GM23338 (cell line): ENCODE data around the gene FAM171A1. TPM values are rescaled to one million over a fixed set of nuclear protein-coding genes. Genes with fewer than 3 reads are reported as not detected.
A peak's percentile ranks its signal among the peaks of the same experiment; 100 is the strongest.

Experiments used
- ATAC-seq: fragments of 200-7000 bp; cut with Tn5 transposase; 3 replicates; pipeline ENCODE4 v1.9.1; 2020
- DNase-seq: peaks from one replicate; pipeline ENCODE4 v3.0.0-alpha.2; 2015; ENCODE audit warnings: low spot score
- H2AFZ ChIP-seq: fragments of 200-600 bp; sonication (generic); 2 replicates; pipeline ENCODE4 v1.8.0; 2016; ENCODE audit warnings: antibody characterized with exemption, mild to moderate bottlenecking, moderate library complexity
- H3F3A ChIP-seq: fragments of 200-600 bp; sonication (generic); replicated peaks from 2 replicates; pipeline ENCODE4 v1.8.0; 2017; ENCODE audit warnings: antibody characterized with exemption, mixed run types, low read depth
- H3K27ac ChIP-seq: fragments of 200-600 bp; sonication (generic); 2 replicates; pipeline ENCODE4 v1.6.1; 2016; ENCODE audit warnings: low read depth
- H3K27me3 ChIP-seq: fragments of 200-600 bp; sonication (generic); 2 replicates; pipeline ENCODE4 v1.8.0; 2016; ENCODE audit warnings: mild to moderate bottlenecking, mixed run types, moderate library complexity; ENCODE audit not compliant: insufficient read depth
- H3K36me3 ChIP-seq: fragments of 200-600 bp; sonication (generic); 2 replicates; pipeline ENCODE4 v1.8.0; 2016; ENCODE audit warnings: mild to moderate bottlenecking; ENCODE audit not compliant: insufficient read depth
- H3K4me1 ChIP-seq: fragments of 200-600 bp; sonication (generic); 2 replicates; pipeline ENCODE4 v1.8.0; 2016; ENCODE audit warnings: mild to moderate bottlenecking, moderate library complexity; ENCODE audit not compliant: insufficient read depth
- H3K4me2 ChIP-seq: fragments of 200-600 bp; sonication (generic); 2 replicates; pipeline ENCODE4 v1.7.1; 2017; ENCODE audit warnings: mixed run types
- H3K4me3 ChIP-seq: fragments of 200-600 bp; sonication (generic); 2 replicates; pipeline ENCODE4 v1.6.1; 2016; ENCODE audit warnings: mixed run types
- H3K79me2 ChIP-seq: fragments of 200-600 bp; sonication (generic); replicated peaks from 2 replicates; pipeline ENCODE4 v1.8.0; 2017; ENCODE audit warnings: mild to moderate bottlenecking; ENCODE audit not compliant: insufficient read depth
- H3K9me2 ChIP-seq: fragments of 200-600 bp; sonication (generic); 2 replicates; pipeline ENCODE4 v1.8.0; 2017; ENCODE audit not compliant: insufficient read depth
- H4K20me1 ChIP-seq: fragments of 200-600 bp; sonication (generic); replicated peaks from 2 replicates; pipeline ENCODE4 v1.8.0; 2017; ENCODE audit warnings: mild to moderate bottlenecking; ENCODE audit not compliant: insufficient read depth
- H3K27ac Mint-ChIP-seq: 2 replicates; pipeline ENCODE4 v1.8.0; 2020; ENCODE audit warnings: inconsistent platforms, mild to moderate bottlenecking, moderate library complexity, mixed read lengths
- H3K27me3 Mint-ChIP-seq: 3 replicates; pipeline ENCODE4 v1.8.0; 2022; ENCODE audit warnings: low read depth, mild to moderate bottlenecking, moderate library complexity, mixed read lengths, inconsistent platforms; ENCODE audit not compliant: insufficient read depth, poor library complexity
- H3K36me3 Mint-ChIP-seq: 3 replicates; pipeline ENCODE4 v1.8.0; 2021; ENCODE audit warnings: low read depth, mild to moderate bottlenecking, inconsistent platforms, moderate library complexity, mixed read lengths
- H3K4me1 Mint-ChIP-seq: 3 replicates; pipeline ENCODE4 v1.8.0; 2020; ENCODE audit warnings: mild to moderate bottlenecking, inconsistent platforms, mixed read lengths
- H3K4me3 Mint-ChIP-seq: 3 replicates; pipeline ENCODE4 v1.8.0; 2021; ENCODE audit warnings: moderate library complexity, mild to moderate bottlenecking, inconsistent platforms, mixed read lengths
- H3K9me3 Mint-ChIP-seq: 3 replicates; pipeline ENCODE4 v1.8.0; 2020; ENCODE audit warnings: moderate library complexity, mild to moderate bottlenecking, inconsistent platforms, mixed read lengths
- CREB1 ChIP-seq: fragments of 250-450 bp; sonication (Bioruptor Pico); IDR thresholded peaks from 2 replicates; pipeline ENCODE4 v1.5.0; 2020; ENCODE audit warnings: low read depth, mild to moderate bottlenecking, moderate library complexity
- CTCF ChIP-seq, 2 experiments: fragments of 200-600 bp in 1 of 2; sonication (generic) in 1 of 2; conservative IDR thresholded peaks; 2 replicates each; pipeline versions ENCODE4 v1.5.1 to v1.6.1; 2016 to 2017; ENCODE audit warnings: antibody characterized with exemption in 2 of 2, low read depth in 2 of 2, mild to moderate bottlenecking in 2 of 2, moderate library complexity in 1 of 2
- ETS1 ChIP-seq: IDR thresholded peaks from 2 replicates; pipeline ENCODE4 v1.6.1; 2016; ENCODE audit warnings: antibody characterized with exemption
- JUNB ChIP-seq: IDR thresholded peaks from one replicate; pipeline ENCODE4 v1.6.1; 2016; ENCODE audit warnings: antibody characterized with exemption; ENCODE audit not compliant: unreplicated experiment
- NANOG ChIP-seq: IDR thresholded peaks from 2 replicates; pipeline ENCODE4 v1.6.1; 2016; ENCODE audit warnings: antibody characterized with exemption, borderline replicate concordance
- ZNF114 ChIP-seq: fragments of 250-450 bp; sonication (Bioruptor Pico); IDR thresholded peaks from 2 replicates; pipeline ENCODE4 v1.5.0; 2020; ENCODE audit warnings: mild to moderate bottlenecking, moderate library complexity
- ZNF331 ChIP-seq: fragments of 250-450 bp; sonication (Bioruptor Pico); IDR thresholded peaks from 2 replicates; pipeline ENCODE4 v1.5.0; 2020; ENCODE audit warnings: low read depth, mild to moderate bottlenecking, moderate library complexity
- ZNF462 ChIP-seq: fragments of 250-450 bp; sonication (Bioruptor Pico); IDR thresholded peaks from 2 replicates; pipeline ENCODE4 v1.5.0; 2020; ENCODE audit warnings: mild to moderate bottlenecking, moderate library complexity
- polyA plus RNA-seq: library from polyadenylated mRNA; unstranded; fragments of >200 nt; fragmentation: Nextera tagmentation; extraction: Ambion mirVana; gene quantifications from 2 replicates; pipeline ENCODE4 v1.2.1, GENCODE V29; 2016
- total RNA-seq: library from RNA; depleted of rRNA; stranded (reverse); fragments of >200 nt; shearing (Covaris generic); gene quantifications from 2 replicates; pipeline ENCODE4 v1.2.3, GENCODE V29; 2014
- TF ChIP-seq, protein P1 (sequence below): IDR thresholded peaks from one replicate; pipeline ENCODE4 v1.6.1; 2018; ENCODE audit warnings: antibody characterized with exemption; ENCODE audit not compliant: unreplicated experiment

FAM171A1 gene
- total and polyA plus RNA-seq, 2 experiments from 2014 or later = 11.3 to 32.2 TPM

- H3K4me3 Mint-ChIP-seq = no peak overlapping the region
- H3K9me3 Mint-ChIP-seq = no peaks in the 10 kb centered on the region
- DNase-seq (peak; percentile 24), ATAC-seq (peak; percentile 35; the same call in 1 of the 3 replicates)
- Histone ChIP-seq H3F3A (no peaks in the 10 kb centered on the region), H3K4me2 (no peak overlapping the region), H3K9me2 (no peaks in the 10 kb centered on the region), H3K27me3 (no peaks in the 10 kb centered on the region), H3K79me2 (no peaks in the 10 kb centered on the region; the same call in 1 of the 2 replicates), H3K36me3 (no peaks in the 10 kb centered on the region), H3K4me3 (no peak overlapping the region), H4K20me1 (peaks cover 3% of the 10 kb centered on the region), H2AFZ (no peak overlapping the region), H3K27ac (no peak overlapping the region), H3K4me1 (peaks cover 8% of the 10 kb centered on the region; the same call in 1 of the 2 replicates)
- TF ChIP-seq ETS1 (no peak), NANOG (no peak), CTCF (conservative IDR thresholded peaks at IDR 0.05; ENCODE audit: low read depth in 2 of 2) (no peak), CREB1 (CRISPR knock-in tag) (no peak), ZNF114 (CRISPR knock-in tag) (no peak), JUNB (no peak), ZNF331 (CRISPR knock-in tag) (no peak), ZNF462 (no peak)
- TF ChIP-seq, protein P1, sequence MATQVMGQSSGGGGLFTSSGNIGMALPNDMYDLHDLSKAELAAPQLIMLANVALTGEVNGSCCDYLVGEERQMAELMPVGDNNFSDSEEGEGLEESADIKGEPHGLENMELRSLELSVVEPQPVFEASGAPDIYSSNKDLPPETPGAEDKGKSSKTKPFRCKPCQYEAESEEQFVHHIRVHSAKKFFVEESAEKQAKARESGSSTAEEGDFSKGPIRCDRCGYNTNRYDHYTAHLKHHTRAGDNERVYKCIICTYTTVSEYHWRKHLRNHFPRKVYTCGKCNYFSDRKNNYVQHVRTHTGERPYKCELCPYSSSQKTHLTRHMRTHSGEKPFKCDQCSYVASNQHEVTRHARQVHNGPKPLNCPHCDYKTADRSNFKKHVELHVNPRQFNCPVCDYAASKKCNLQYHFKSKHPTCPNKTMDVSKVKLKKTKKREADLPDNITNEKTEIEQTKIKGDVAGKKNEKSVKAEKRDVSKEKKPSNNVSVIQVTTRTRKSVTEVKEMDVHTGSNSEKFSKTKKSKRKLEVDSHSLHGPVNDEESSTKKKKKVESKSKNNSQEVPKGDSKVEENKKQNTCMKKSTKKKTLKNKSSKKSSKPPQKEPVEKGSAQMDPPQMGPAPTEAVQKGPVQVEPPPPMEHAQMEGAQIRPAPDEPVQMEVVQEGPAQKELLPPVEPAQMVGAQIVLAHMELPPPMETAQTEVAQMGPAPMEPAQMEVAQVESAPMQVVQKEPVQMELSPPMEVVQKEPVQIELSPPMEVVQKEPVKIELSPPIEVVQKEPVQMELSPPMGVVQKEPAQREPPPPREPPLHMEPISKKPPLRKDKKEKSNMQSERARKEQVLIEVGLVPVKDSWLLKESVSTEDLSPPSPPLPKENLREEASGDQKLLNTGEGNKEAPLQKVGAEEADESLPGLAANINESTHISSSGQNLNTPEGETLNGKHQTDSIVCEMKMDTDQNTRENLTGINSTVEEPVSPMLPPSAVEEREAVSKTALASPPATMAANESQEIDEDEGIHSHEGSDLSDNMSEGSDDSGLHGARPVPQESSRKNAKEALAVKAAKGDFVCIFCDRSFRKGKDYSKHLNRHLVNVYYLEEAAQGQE = no peak
- H3K27me3 Mint-ChIP-seq = peaks cover 3% of the 10 kb centered on the region
- 0 out of 3 replicates have a peak, but pooled peaks cover 3% of the 10 kb centered on the region for H3K36me3 Mint-ChIP-seq
- H3K27ac Mint-ChIP-seq = no peak overlapping the region
- H3K4me1 Mint-ChIP-seq = peaks cover 18% of the 10 kb centered on the region
Observed at GRCh38 chr10:15324113-15324512, 47.0 kb downstream of the FAM171A1 start.
